Stomach (tissue), 4 donors: Measurements from ENCODE around the gene GPC5.

Source experiments
- CTCF ChIP-seq, 7 experiments: fragments of 450-650 bp in 4 of 7; fragments of 200-600 bp in 3 of 7; sonication (generic) in 3 of 7; IDR thresholded peaks; one replicate each; pipeline ENCODE4 v1.5.1; 2016 to 2019; ENCODE audit warnings: antibody characterized with exemption in 7 of 7, control low read depth in 2 of 7, mild to moderate bottlenecking in 1 of 7
- EP300 ChIP-seq: sonication (generic); formaldehyde crosslinking; IDR thresholded peaks from one replicate; pipeline ENCODE4 v1.6.1; 2017; ENCODE audit warnings: antibody characterized with exemption
- POLR2AphosphoS5 ChIP-seq, 3 donors: sonication (generic); formaldehyde crosslinking; IDR thresholded peaks; one replicate each; pipeline ENCODE4 v1.6.1; 2016; ENCODE audit warnings: antibody characterized with exemption in 3 of 3

- TF ChIP-seq POLR2AphosphoS5 (IDR thresholded peaks at IDR 0.05) (no peak), EP300 (no peak), CTCF (IDR thresholded peaks at IDR 0.05) (no peak)
Observed at GRCh38 chr13:92896842-92897241, 1498.4 kb downstream of the GPC5 start.
